Mesendoderm (in vitro differentiated cells): ENCODE measurements around the gene HTRA2.

Experiments used
- DNase-seq: peaks from one replicate; pipeline ENCODE4 v3.0.0; 2013
- H2AK5ac ChIP-seq: 2 replicates; pipeline ENCODE4 v1.6.1; 2013; ENCODE audit warnings: low read length, inconsistent platforms
- H2BK120ac ChIP-seq: 2 replicates; pipeline ENCODE4 v1.6.1; 2013; ENCODE audit warnings: low read depth, mild to moderate bottlenecking, low read length, moderate library complexity, mixed read lengths
- H2BK15ac ChIP-seq: replicated peaks from 2 replicates; pipeline ENCODE4 v1.6.1; 2013; ENCODE audit warnings: low read depth, mild to moderate bottlenecking, moderate library complexity
- H2BK5ac ChIP-seq: 2 replicates; pipeline ENCODE4 v1.6.1; 2013; ENCODE audit warnings: low read length, inconsistent platforms
- H3K18ac ChIP-seq: 2 replicates; pipeline ENCODE4 v1.6.1; 2013; ENCODE audit warnings: mild to moderate bottlenecking, low read length, mixed read lengths
- H3K23ac ChIP-seq: one replicate; pipeline ENCODE4 v1.6.1; 2013; ENCODE audit warnings: low read length
- H3K27ac ChIP-seq: 2 replicates; pipeline ENCODE4 v1.5.1; 2013; ENCODE audit warnings: low read depth, mild to moderate bottlenecking, inconsistent platforms, low read length, moderate library complexity
- H3K27me3 ChIP-seq: 2 replicates; pipeline ENCODE4 v1.6.1; 2013; ENCODE audit warnings: low read length, control low read depth, mild to moderate bottlenecking, inconsistent platforms; ENCODE audit not compliant: insufficient read depth, poor library complexity
- H3K36me3 ChIP-seq: 2 replicates; pipeline ENCODE4 v1.6.1; 2013; ENCODE audit warnings: low read length, inconsistent platforms; ENCODE audit not compliant: control insufficient read depth, insufficient read depth
- H3K4ac ChIP-seq: one replicate; pipeline ENCODE4 v1.6.1; 2013; ENCODE audit warnings: low read depth, mild to moderate bottlenecking, low read length, moderate library complexity
- H3K4me1 ChIP-seq: 2 replicates; pipeline ENCODE4 v1.6.1; 2013; ENCODE audit warnings: low read depth, low read length, inconsistent platforms; ENCODE audit not compliant: control insufficient read depth
- H3K4me2 ChIP-seq: 2 replicates; pipeline ENCODE4 v1.6.1; 2013; ENCODE audit warnings: low read length
- H3K4me3 ChIP-seq: 2 replicates; pipeline ENCODE4 v1.5.1; 2013; ENCODE audit warnings: mild to moderate bottlenecking, low read length
- H3K56ac ChIP-seq: one replicate; pipeline ENCODE4 v1.6.1; 2013; ENCODE audit warnings: low read length
- H3K79me1 ChIP-seq: 2 replicates; pipeline ENCODE4 v1.6.1; 2013; ENCODE audit warnings: low read length, inconsistent platforms
- H3K79me2 ChIP-seq: 2 replicates; pipeline ENCODE4 v1.6.1; 2013; ENCODE audit warnings: mild to moderate bottlenecking, low read length; ENCODE audit not compliant: control insufficient read depth, insufficient read depth
- H3K9ac ChIP-seq: 2 replicates; pipeline ENCODE4 v1.6.1; 2013; ENCODE audit warnings: low read length, inconsistent platforms
- H4K5ac ChIP-seq: one replicate; pipeline ENCODE4 v1.6.1; 2013; ENCODE audit warnings: low read length
- H4K8ac ChIP-seq: one replicate; pipeline ENCODE4 v1.6.1; 2013; ENCODE audit warnings: low read depth, mild to moderate bottlenecking, control low read depth, low read length, moderate library complexity
- WGBS: extraction: QIAGEN DNeasy Blood & Tissue Kit; methylation state at CpG from one replicate; pipeline ENCODE4 v1.1.7; 2013; ENCODE audit warnings: low lambda C conversion rate, missing lambda C conversion rate; ENCODE audit not compliant: insufficient coverage; ENCODE audit errors: extremely low coverage; 5-methylcytosine and 5-hydroxymethylcytosine counted together

Gene HTRA2

DNA sequence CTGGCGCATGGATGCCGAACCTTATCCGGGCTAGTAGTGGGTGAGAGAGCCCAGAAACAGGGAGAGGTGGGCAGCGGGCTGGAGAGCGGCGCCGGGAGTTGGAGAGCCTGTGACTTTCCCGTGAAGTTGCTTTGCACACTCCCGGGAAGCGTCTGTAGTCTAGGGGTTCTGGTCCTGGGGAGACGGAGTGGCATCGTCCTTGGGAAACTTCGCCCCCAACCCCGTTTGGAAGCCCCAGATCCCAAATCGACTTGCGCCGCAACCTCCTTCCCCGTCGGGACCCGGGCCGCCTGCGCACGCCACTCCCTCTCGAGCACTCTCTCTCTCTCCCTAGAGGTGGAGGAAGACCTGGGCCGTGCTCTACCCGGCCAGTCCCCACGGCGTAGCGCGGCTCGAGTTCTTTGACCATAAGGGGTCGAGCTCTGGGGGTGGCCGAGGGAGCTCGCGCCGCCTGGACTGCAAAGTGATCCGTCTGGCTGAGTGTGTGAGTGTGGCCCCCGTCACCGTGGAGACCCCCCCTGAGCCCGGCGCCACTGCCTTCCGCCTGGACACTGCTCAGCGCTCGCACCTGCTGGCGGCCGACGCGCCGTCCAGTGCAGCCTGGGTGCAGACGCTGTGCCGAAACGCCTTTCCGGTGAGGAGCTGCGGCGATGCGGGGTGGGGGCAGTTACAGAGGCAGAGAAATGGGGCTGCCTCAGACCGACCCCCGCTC is 25.2 kb downstream of the HTRA2 start:
- H3K56ac ChIP-seq = peak overlapping the region; percentile 91
- peak overlapping the region; percentile 80 for H3K23ac ChIP-seq
- H2BK120ac ChIP-seq = no peak overlapping the region
- H3K36me3 ChIP-seq = no peaks in the 10 kb centered on the region
- no peak overlapping the region for H3K18ac ChIP-seq
- H3K9ac ChIP-seq = peak overlapping the region; percentile 82
- peaks cover 35% of the 10 kb centered on the region for H3K27me3 ChIP-seq
- peaks cover 6% of the 10 kb centered on the region for H3K4me1 ChIP-seq
- WGBS = no CpG with 5 or more reads among the region's 58 CpGs
- H4K8ac ChIP-seq = no peak overlapping the region
- peak overlapping the region; percentile 96 for H3K4me2 ChIP-seq
- H2BK15ac ChIP-seq = no peak overlapping the region
- H3K4ac ChIP-seq = no peak overlapping the region
- no peaks in the 10 kb centered on the region for H3K79me2 ChIP-seq
- H2AK5ac ChIP-seq = no peak overlapping the region
- H3K79me1 ChIP-seq = no peaks in the 10 kb centered on the region
- H3K4me3 ChIP-seq = peak overlapping the region; percentile 87
- no peak overlapping the region for H3K27ac ChIP-seq
- DNase-seq = peak; percentile 69
- no peak overlapping the region for H2BK5ac ChIP-seq
- H4K5ac ChIP-seq = no peak overlapping the region

DNA sequence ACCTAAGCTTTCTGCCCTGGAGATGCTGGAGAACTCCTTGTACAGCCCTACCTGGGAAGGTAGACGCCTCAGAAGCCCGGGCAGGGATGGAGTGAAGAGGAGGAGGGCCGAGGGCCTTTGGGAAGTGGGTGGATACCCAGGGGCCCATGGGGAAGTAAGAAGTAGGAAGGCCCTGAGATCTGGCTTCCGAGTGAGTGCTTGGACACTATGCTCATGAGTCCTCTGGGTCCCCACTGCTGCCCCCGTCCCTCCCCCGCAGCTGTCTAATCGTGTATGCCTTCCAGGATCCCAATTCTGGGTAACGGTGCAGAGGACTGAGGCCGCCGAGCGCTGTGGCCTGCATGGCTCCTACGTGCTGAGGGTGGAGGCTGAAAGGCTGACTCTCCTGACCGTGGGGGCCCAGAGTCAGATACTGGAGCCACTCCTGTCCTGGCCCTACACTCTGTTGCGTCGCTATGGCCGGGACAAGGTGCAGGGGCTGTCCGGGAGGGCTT is 25.9 kb downstream of the HTRA2 start:
- peak overlapping the region; percentile 15 for H3K56ac ChIP-seq
- H2BK5ac ChIP-seq = no peak overlapping the region
- no peak overlapping the region for H3K4me3 ChIP-seq
- H3K4me2 ChIP-seq = peak overlapping the region; percentile 96
- no peaks in the 10 kb centered on the region for H3K79me1 ChIP-seq
- peak; percentile 14 for DNase-seq
- no CpG with 5 or more reads among the region's 17 CpGs for WGBS
- H2BK120ac ChIP-seq = no peak overlapping the region
- H3K27ac ChIP-seq = no peak overlapping the region
- H2BK15ac ChIP-seq = no peak overlapping the region
- H3K4ac ChIP-seq = no peak overlapping the region
- H3K27me3 ChIP-seq = peaks cover 30% of the 10 kb centered on the region
- no peak overlapping the region for H2AK5ac ChIP-seq
- H3K18ac ChIP-seq = no peak overlapping the region
- H3K4me1 ChIP-seq = peaks cover 6% of the 10 kb centered on the region
- H3K36me3 ChIP-seq = no peaks in the 10 kb centered on the region
- no peak overlapping the region for H4K8ac ChIP-seq
- no peak overlapping the region for H3K23ac ChIP-seq
- no peak overlapping the region for H4K5ac ChIP-seq
- H3K79me2 ChIP-seq = no peaks in the 10 kb centered on the region
- no peak overlapping the region for H3K9ac ChIP-seq

DNA sequence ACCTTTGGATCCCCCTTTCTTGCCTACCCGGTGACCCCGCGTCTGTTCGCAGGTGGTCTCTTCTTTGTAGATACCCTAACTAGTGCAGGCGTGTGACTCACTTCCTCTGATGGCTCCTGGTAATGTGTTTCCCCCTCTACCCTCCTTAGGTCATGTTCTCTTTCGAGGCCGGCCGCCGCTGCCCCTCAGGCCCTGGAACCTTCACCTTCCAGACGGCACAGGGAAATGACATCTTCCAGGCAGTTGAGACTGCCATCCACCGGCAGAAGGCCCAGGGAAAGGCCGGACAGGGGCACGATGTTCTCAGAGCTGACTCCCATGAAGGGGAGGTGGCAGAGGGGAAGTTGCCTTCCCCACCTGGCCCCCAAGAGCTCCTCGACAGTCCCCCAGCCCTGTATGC is 26.4 kb downstream of the HTRA2 start:
- Histone ChIP-seq H3K9ac (no peak overlapping the region), H3K27me3 (peaks cover 28% of the 10 kb centered on the region), H2AK5ac (no peak overlapping the region), H2BK15ac (no peak overlapping the region), H3K18ac (no peak overlapping the region), H3K27ac (no peak overlapping the region), H3K4me1 (peaks cover 6% of the 10 kb centered on the region), H3K79me1 (no peaks in the 10 kb centered on the region), H3K4ac (no peak overlapping the region), H4K5ac (no peak overlapping the region), H3K79me2 (no peaks in the 10 kb centered on the region), H2BK5ac (no peak overlapping the region), H4K8ac (no peak overlapping the region), H3K4me2 (no peak overlapping the region), H3K36me3 (no peaks in the 10 kb centered on the region), H3K56ac (no peak overlapping the region), H3K23ac (no peak overlapping the region), H3K4me3 (no peak overlapping the region), H2BK120ac (no peak overlapping the region)
- no peak for DNase-seq
- WGBS = no CpG with 5 or more reads among the region's 14 CpGs

DNA sequence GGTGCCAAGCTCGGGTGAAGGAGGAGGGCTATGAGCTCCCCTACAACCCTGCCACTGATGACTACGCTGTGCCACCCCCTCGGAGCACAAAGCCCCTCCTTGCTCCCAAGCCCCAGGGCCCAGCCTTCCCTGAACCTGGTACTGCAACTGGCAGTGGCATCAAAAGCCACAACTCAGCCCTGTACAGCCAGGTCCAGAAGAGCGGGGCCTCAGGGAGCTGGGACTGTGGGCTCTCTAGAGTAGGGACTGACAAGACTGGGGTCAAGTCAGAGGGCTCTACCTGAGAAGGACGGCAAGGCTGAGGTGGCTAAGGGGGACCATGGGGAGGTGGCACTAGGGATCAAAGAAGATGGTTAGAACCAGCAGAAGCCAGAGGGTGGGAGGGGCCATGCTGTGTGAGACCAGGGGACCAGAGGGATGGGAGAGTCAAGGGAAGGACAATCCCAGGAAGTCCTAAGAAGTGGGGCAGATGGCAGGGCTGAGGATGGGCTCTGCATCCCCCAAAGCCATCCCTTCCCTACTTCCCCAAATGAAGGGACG is 27.2 kb downstream of the HTRA2 start:
- Histone ChIP-seq H3K27me3 (peaks cover 20% of the 10 kb centered on the region), H2BK5ac (no peak overlapping the region), H3K27ac (no peak overlapping the region), H2BK120ac (no peak overlapping the region), H3K56ac (no peak overlapping the region), H3K4me3 (no peak overlapping the region), H3K18ac (no peak overlapping the region), H3K4me1 (peaks cover 6% of the 10 kb centered on the region), H3K23ac (no peak overlapping the region), H4K5ac (no peak overlapping the region), H4K8ac (no peak overlapping the region), H3K4me2 (no peak overlapping the region), H2BK15ac (no peak overlapping the region), H3K79me2 (no peaks in the 10 kb centered on the region), H3K9ac (no peak overlapping the region), H3K36me3 (no peaks in the 10 kb centered on the region), H2AK5ac (no peak overlapping the region), H3K4ac (no peak overlapping the region), H3K79me1 (no peaks in the 10 kb centered on the region)
- DNase-seq = no peak
- WGBS = no CpG with 5 or more reads among the region's 6 CpGs

- no peak for DNase-seq
- whole genome bisulfite sequencing = no CpG with 5 or more reads among the region's 7 CpGs
- H2AK5ac ChIP-seq = no peak overlapping the region
Observed at GRCh38 chr2:74558284-74559230, 28.8 kb downstream of the HTRA2 start.

More at GRCh38 chr2:74558284-74559230, 28.8 kb downstream of the HTRA2 start:
- Histone ChIP-seq H3K4ac (no peak overlapping the region), H3K23ac (no peak overlapping the region), H3K36me3 (no peaks in the 10 kb centered on the region), H4K5ac (no peak overlapping the region), H3K56ac (no peak overlapping the region), H3K4me3 (no peak overlapping the region), H4K8ac (no peak overlapping the region), H3K79me1 (no peaks in the 10 kb centered on the region), H2BK15ac (no peak overlapping the region), H3K27me3 (peaks cover 14% of the 10 kb centered on the region), H3K9ac (no peak overlapping the region), H2BK120ac (no peak overlapping the region), H3K79me2 (no peaks in the 10 kb centered on the region), H3K18ac (no peak overlapping the region), H3K4me2 (no peak overlapping the region), H3K27ac (no peak overlapping the region), H2BK5ac (no peak overlapping the region), H3K4me1 (peaks cover 3% of the 10 kb centered on the region)
